ENCODE data around the gene OIT3. TPM values are rescaled to one million over a fixed set of nuclear protein-coding genes. Genes with fewer than 3 reads are reported as not detected.
"Not testable (repeated sequence)": the region's sequence is repeated elsewhere in the genome, so short reads cannot be mapped to it uniquely, and the experiment has no call there.

Gene OIT3
- total and polyA plus RNA-seq, 2 donors (not counting 3 experiments of a cell fraction or from before 2014, with no cell fraction given) = 0.15 TPM; not detected in 1

- Histone ChIP-seq H3K4me2 (ENCODE audit: insufficient read depth, low read length) (no peak overlapping the region), H3K9me1 (replicated peaks; ENCODE audit: control insufficient read depth, extremely low read depth, insufficient read depth, low read length) (no peaks in the 10 kb centered on the region), H3K27me3 (ENCODE audit: control insufficient read depth in 2 of 2, insufficient read depth in 2 of 2, low read length in 2 of 2) (no peaks in the 10 kb centered on the region), H3K4me1 (ENCODE audit: control insufficient read depth, extremely low read depth, insufficient read depth, low read length) (no peaks in the 10 kb centered on the region), H2AFZ (ENCODE audit: low read depth, low read length) (no peak overlapping the region), H3K9me3 (replicated peaks; ENCODE audit: control insufficient read depth, insufficient read depth, low read length) (no peaks in the 10 kb centered on the region), H3K27ac (ENCODE audit: insufficient read depth, low read depth, low read length) (no peak overlapping the region), H3K36me3 (ENCODE audit: control insufficient read depth in 2 of 2, extremely low read depth in 1 of 2, insufficient read depth in 2 of 2, low read length in 2 of 2) (no peaks in the 10 kb centered on the region), H3K9ac (replicated peaks; ENCODE audit: extremely low read depth, insufficient read depth, low read length) (no peak overlapping the region), H3K4me3 (replicated peaks in 1 of 3; ENCODE audit: insufficient read depth in 1 of 3, low read depth in 1 of 3, low read length in 3 of 3) (no peak overlapping the region), H4K20me1 (replicated peaks; ENCODE audit: control insufficient read depth, extremely low read depth, insufficient read depth, low read length) (no peaks in the 10 kb centered on the region), H3K79me2 (ENCODE audit: control insufficient read depth, insufficient read depth, low read length) (no peaks in the 10 kb centered on the region)
- no TSS peak for BruUV-seq (replicated peaks)
- ChIA-PET CTCF (no interaction called here), POLR2A (no interaction called here)
- intact Hi-C loops (cut with micrococcal nuclease) = no loop called here
- DNase-seq (ENCODE audit: low read depth, low spot score) = no peak
- dilution Hi-C loops (cut with MboI; ENCODE audit: extremely low pct_ligation_motif_present, low sequenced_read_pairs) = no loop called here
- FAIRE-seq = no peak
- TF ChIP-seq MYC (IDR thresholded peaks at IDR 0.05; ENCODE audit: low read depth, low read length) = no peak
- no peak for TF ChIP-seq CTCF (IDR thresholded peaks at IDR 0.05; ENCODE audit: extremely low read depth in 1 of 2, insufficient read depth in 1 of 2, low read depth in 1 of 2, low read length in 2 of 2)
- TF ChIP-seq FOS (IDR thresholded peaks at IDR 0.05; ENCODE audit: borderline replicate concordance, insufficient read depth, low read length) = no peak
- TF ChIP-seq JUN (IDR thresholded peaks at IDR 0.05; ENCODE audit: borderline replicate concordance, insufficient read depth, insufficient read length, low read depth) = no peak
- no peak for TF ChIP-seq MAX (IDR thresholded peaks at IDR 0.05; ENCODE audit: insufficient read depth, insufficient read length)
- no peak for TF ChIP-seq POLR2AphosphoS5 (IDR thresholded peaks at IDR 0.05; ENCODE audit: insufficient read depth, low read depth, low read length)
- no peak for TF ChIP-seq POLR2A (IDR thresholded peaks at IDR 0.05; ENCODE audit: low read depth, low read length)
- no peak for TF ChIP-seq GATA2 (IDR thresholded peaks at IDR 0.05; ENCODE audit: insufficient read depth, insufficient read length, low read depth, low read length)
- TF ChIP-seq EZH2 (IDR thresholded peaks at IDR 0.05; ENCODE audit: borderline replicate concordance, low read depth, low read length, severe bottlenecking) = no peak
These were observed 19.7 kb downstream of the OIT3 start for GRCh38 chr10:72913287-72913686.

- intact Hi-C loops (cut with micrococcal nuclease) = not testable (repeated sequence)
These were observed 23.7 kb downstream of the OIT3 start for GRCh38 chr10:72917201-72917600.

GRCh38 chr10:72917803-72918332, 24.3 kb downstream of the OIT3 start:
- H3K36me3 ChIP-seq (ENCODE audit: control insufficient read depth in 2 of 2, extremely low read depth in 1 of 2, insufficient read depth in 2 of 2, low read length in 2 of 2); H3K9me3 ChIP-seq (replicated peaks; ENCODE audit: control insufficient read depth, insufficient read depth, low read length); FAIRE-seq; BruUV-seq (replicated peaks); H3K79me2 ChIP-seq (ENCODE audit: control insufficient read depth, insufficient read depth, low read length); H4K20me1 ChIP-seq (replicated peaks; ENCODE audit: control insufficient read depth, extremely low read depth, insufficient read depth, low read length); intact Hi-C loops (cut with micrococcal nuclease); H3K27me3 ChIP-seq (ENCODE audit: control insufficient read depth in 2 of 2, insufficient read depth in 2 of 2, low read length in 2 of 2); H3K9ac ChIP-seq (replicated peaks; ENCODE audit: extremely low read depth, insufficient read depth, low read length); H3K9me1 ChIP-seq (replicated peaks; ENCODE audit: control insufficient read depth, extremely low read depth, insufficient read depth, low read length); H3K4me1 ChIP-seq (ENCODE audit: control insufficient read depth, extremely low read depth, insufficient read depth, low read length); H3K4me2 ChIP-seq (ENCODE audit: insufficient read depth, low read length); CTCF ChIA-PET; dilution Hi-C loops (cut with MboI; ENCODE audit: extremely low pct_ligation_motif_present, low sequenced_read_pairs); H3K27ac ChIP-seq (ENCODE audit: insufficient read depth, low read depth, low read length); DNase-seq (ENCODE audit: low read depth, low spot score); H2AFZ ChIP-seq (ENCODE audit: low read depth, low read length); POLR2A ChIA-PET; H3K4me3 ChIP-seq (replicated peaks in 1 of 3; ENCODE audit: insufficient read depth in 1 of 3, low read depth in 1 of 3, low read length in 3 of 3): not testable (repeated sequence)

More at GRCh38 chr10:72917201-72917600, 23.7 kb downstream of the OIT3 start:
- H3K36me3 ChIP-seq (ENCODE audit: control insufficient read depth in 2 of 2, extremely low read depth in 1 of 2, insufficient read depth in 2 of 2, low read length in 2 of 2); BruUV-seq (replicated peaks); POLR2A ChIA-PET; H3K27me3 ChIP-seq (ENCODE audit: control insufficient read depth in 2 of 2, insufficient read depth in 2 of 2, low read length in 2 of 2); dilution Hi-C loops (cut with MboI; ENCODE audit: extremely low pct_ligation_motif_present, low sequenced_read_pairs); H3K9me3 ChIP-seq (replicated peaks; ENCODE audit: control insufficient read depth, insufficient read depth, low read length); H3K4me2 ChIP-seq (ENCODE audit: insufficient read depth, low read length); H4K20me1 ChIP-seq (replicated peaks; ENCODE audit: control insufficient read depth, extremely low read depth, insufficient read depth, low read length); H3K4me3 ChIP-seq (replicated peaks in 1 of 3; ENCODE audit: insufficient read depth in 1 of 3, low read depth in 1 of 3, low read length in 3 of 3); H2AFZ ChIP-seq (ENCODE audit: low read depth, low read length); CTCF ChIA-PET; H3K79me2 ChIP-seq (ENCODE audit: control insufficient read depth, insufficient read depth, low read length); H3K9ac ChIP-seq (replicated peaks; ENCODE audit: extremely low read depth, insufficient read depth, low read length); H3K27ac ChIP-seq (ENCODE audit: insufficient read depth, low read depth, low read length); FAIRE-seq; H3K4me1 ChIP-seq (ENCODE audit: control insufficient read depth, extremely low read depth, insufficient read depth, low read length); DNase-seq (ENCODE audit: low read depth, low spot score); H3K9me1 ChIP-seq (replicated peaks; ENCODE audit: control insufficient read depth, extremely low read depth, insufficient read depth, low read length): not testable (repeated sequence)

All from endothelial cell of umbilical vein (primary cell).